Right atrium auricular region (tissue), 2 donors: ENCODE measurements around the gene KCNN4. TPM values are rescaled to one million over a fixed set of nuclear protein-coding genes. Genes with fewer than 3 reads are reported as not detected.
"Not testable (repeated sequence)": the region's sequence is repeated elsewhere in the genome, so short reads cannot be mapped to it uniquely, and the experiment has no call there.

ENCODE experiments used
- DNase-seq: peaks from one replicate; pipeline ENCODE4 v3.0.0-alpha.2; 2019; ENCODE audit warnings: low spot score
- H3K27ac ChIP-seq, 2 donors: fragments of 200-600 bp; sonication (generic); 1 replicate in 1 of 2; 2 replicates in 1 of 2; pipeline ENCODE4 v1.5.1; 2016 to 2019
- H3K27me3 ChIP-seq, 2 donors: fragments of 200-600 bp; sonication (generic); one replicate each; pipeline versions ENCODE4 v1.5.1 to v1.6.0; 2017 to 2019
- H3K36me3 ChIP-seq: fragments of 200-600 bp; sonication (generic); one replicate; pipeline ENCODE4 v1.5.1; 2016
- H3K4me1 ChIP-seq, 2 donors: fragments of 200-600 bp; sonication (generic); one replicate each; pipeline versions ENCODE4 v1.5.1 to v1.6.0; 2017 to 2019
- H3K4me3 ChIP-seq, 2 donors: fragments of 200-600 bp; sonication (generic); 1 replicate in 1 of 2; 2 replicates in 1 of 2; pipeline ENCODE4 v1.5.1; 2017 to 2019; ENCODE audit warnings: mild to moderate bottlenecking in 1 of 2, moderate library complexity in 1 of 2
- H3K9me3 ChIP-seq, 2 donors: fragments of 200-600 bp; sonication (generic); one replicate each; pipeline ENCODE4 v1.5.1; 2019
- total RNA-seq, 2 donors: library from RNA; depleted of rRNA; stranded (reverse); fragments of >200 nt; gene quantifications; one replicate each; pipeline ENCODE4 v1.1.0, GENCODE V29; 2016
- TF ChIP-seq, protein P1 (sequence below), 2 donors: fragments of 200-600 bp; sonication (generic); IDR thresholded peaks; one replicate each; pipeline ENCODE4 v1.5.1; 2019; ENCODE audit warnings: antibody characterized with exemption in 2 of 2

Gene KCNN4
- total RNA-seq, 2 donors from 2014 or later, result 1.3 to 2.0 TPM

- H3K27ac ChIP-seq, result no peak overlapping the region
- H3K9me3 ChIP-seq, result no peaks in the 10 kb centered on the region
- no peaks in the 10 kb centered on the region for H3K4me1 ChIP-seq
- no peak for DNase-seq
- H3K36me3 ChIP-seq, result no peaks in the 10 kb centered on the region
- TF ChIP-seq, protein P1, sequence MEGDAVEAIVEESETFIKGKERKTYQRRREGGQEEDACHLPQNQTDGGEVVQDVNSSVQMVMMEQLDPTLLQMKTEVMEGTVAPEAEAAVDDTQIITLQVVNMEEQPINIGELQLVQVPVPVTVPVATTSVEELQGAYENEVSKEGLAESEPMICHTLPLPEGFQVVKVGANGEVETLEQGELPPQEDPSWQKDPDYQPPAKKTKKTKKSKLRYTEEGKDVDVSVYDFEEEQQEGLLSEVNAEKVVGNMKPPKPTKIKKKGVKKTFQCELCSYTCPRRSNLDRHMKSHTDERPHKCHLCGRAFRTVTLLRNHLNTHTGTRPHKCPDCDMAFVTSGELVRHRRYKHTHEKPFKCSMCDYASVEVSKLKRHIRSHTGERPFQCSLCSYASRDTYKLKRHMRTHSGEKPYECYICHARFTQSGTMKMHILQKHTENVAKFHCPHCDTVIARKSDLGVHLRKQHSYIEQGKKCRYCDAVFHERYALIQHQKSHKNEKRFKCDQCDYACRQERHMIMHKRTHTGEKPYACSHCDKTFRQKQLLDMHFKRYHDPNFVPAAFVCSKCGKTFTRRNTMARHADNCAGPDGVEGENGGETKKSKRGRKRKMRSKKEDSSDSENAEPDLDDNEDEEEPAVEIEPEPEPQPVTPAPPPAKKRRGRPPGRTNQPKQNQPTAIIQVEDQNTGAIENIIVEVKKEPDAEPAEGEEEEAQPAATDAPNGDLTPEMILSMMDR (IDR thresholded peaks at IDR 0.05), result peak in 1 of 2 donors; percentile 64
- H3K4me3 ChIP-seq, result no peak overlapping the region
- no peaks in the 10 kb centered on the region for H3K27me3 ChIP-seq
Observed at GRCh38 chr19:43809762-43810696, 29.3 kb upstream of the KCNN4 start.

GRCh38 chr19:43807651-43808050 is 26.9 kb upstream of the KCNN4 start:
- H3K4me1 ChIP-seq, result no peaks in the 10 kb centered on the region
- H3K4me3 ChIP-seq, result no peak overlapping the region
- no peaks in the 10 kb centered on the region for H3K27me3 ChIP-seq
- TF ChIP-seq, protein P1 (IDR thresholded peaks at IDR 0.05), result no peak
- no peak overlapping the region for H3K27ac ChIP-seq
- H3K9me3 ChIP-seq, result no peaks in the 10 kb centered on the region
- no peaks in the 10 kb centered on the region for H3K36me3 ChIP-seq
- DNase-seq, result no peak

DNA sequence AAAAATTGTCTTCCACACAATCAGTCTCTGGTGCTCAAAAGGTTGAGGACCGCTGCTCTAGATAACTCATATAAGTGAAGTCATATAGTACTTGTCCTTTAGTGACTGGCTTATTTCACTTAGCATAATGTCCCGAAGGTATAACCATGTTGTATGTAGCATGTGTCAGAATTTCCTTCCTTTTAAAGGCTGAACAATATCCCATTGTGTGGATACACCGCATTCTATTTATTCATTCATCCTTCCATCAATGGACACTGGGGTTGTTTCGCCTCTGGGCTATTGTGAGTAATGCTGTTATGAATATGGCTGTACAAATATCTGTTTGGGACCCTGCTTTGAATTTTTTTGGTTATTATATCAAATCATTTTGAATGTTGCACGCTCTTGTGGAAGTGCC is 26.1 kb upstream of the KCNN4 start:
- TF ChIP-seq, protein P1 (IDR thresholded peaks at IDR 0.05), result no peak
- H3K9me3 ChIP-seq, result no peaks in the 10 kb centered on the region
- no peak overlapping the region for H3K27ac ChIP-seq
- no peak overlapping the region for H3K4me3 ChIP-seq
- no peaks in the 10 kb centered on the region for H3K27me3 ChIP-seq
- no peaks in the 10 kb centered on the region for H3K36me3 ChIP-seq
- no peak for DNase-seq
- H3K4me1 ChIP-seq, result no peaks in the 10 kb centered on the region

GRCh38 chr19:43806401-43806800 is 25.6 kb upstream of the KCNN4 start:
- not testable (repeated sequence) for H3K27me3 ChIP-seq, H3K4me3 ChIP-seq, H3K9me3 ChIP-seq, H3K36me3 ChIP-seq, H3K4me1 ChIP-seq, H3K27ac ChIP-seq, DNase-seq

- Histone ChIP-seq H3K27me3 (no peaks in the 10 kb centered on the region), H3K36me3 (no peaks in the 10 kb centered on the region), H3K4me1 (no peaks in the 10 kb centered on the region), H3K4me3 (no peak overlapping the region), H3K9me3 (no peaks in the 10 kb centered on the region), H3K27ac (no peak overlapping the region)
- no peak for DNase-seq
- TF ChIP-seq, protein P1 (IDR thresholded peaks at IDR 0.05), result no peak
Observed at GRCh38 chr19:43804432-43804831, 23.7 kb upstream of the KCNN4 start.

DNA sequence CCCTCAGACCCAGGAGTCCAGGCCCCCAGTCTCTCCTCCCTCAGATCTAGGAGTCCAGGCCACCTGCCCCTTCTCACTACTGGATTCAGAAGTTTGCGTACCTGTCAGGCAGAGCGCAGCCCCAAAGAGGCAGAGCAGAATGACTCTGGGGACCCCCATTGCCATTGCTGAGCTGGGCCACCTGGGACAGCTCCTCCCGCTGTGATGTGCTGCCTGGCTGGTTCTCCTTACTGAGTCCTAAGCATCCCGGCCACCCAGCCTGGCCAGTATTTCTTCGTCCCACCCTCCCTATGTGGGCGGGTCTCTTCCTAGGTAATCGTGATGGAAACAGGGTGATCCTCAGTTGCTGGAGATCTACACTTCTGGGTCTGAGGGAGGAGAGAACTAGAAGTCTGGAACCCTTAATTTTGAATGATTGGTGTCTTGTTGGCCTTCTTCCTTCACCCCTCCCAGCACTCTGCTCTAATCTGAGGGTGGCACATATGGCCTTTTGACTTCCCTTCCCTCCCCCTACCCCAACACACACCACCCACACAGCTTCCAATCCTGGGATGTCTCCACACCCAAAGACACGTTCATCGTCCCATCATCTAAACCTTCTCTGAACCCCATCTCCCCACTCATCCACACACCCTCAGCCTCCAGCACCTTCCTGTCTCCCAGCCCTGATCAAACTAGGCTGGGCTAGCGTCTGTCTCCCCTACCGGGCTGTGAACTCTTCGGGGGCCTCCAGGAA is 21.6 kb upstream of the KCNN4 start, which contains the start of gene LYPD5:
Gene LYPD5, minus strand, starts transcription at position 232 of the 736 bp plus-strand sequence. Its CDS starts 67 bp downstream, at position 165.
- no peaks in the 10 kb centered on the region for H3K36me3 ChIP-seq
- no peaks in the 10 kb centered on the region for H3K9me3 ChIP-seq
- DNase-seq, result no peak
- H3K27ac ChIP-seq, result no peak within 1 kb of the TSS
- H3K4me1 ChIP-seq, result peaks cover 0 to 13% of the 10 kb centered on the region in 2 donors
- TF ChIP-seq, protein P1 (IDR thresholded peaks at IDR 0.05), result no peak
- no peak within 1 kb of the TSS for H3K4me3 ChIP-seq
- no peaks in the 10 kb centered on the region for H3K27me3 ChIP-seq
